Measurements from ENCODE around the gene HMCN2. TPM values are rescaled to one million over a fixed set of nuclear protein-coding genes. Genes with fewer than 3 reads are reported as not detected.
A peak's percentile ranks its signal among the peaks of the same experiment; 100 is the strongest.

The HMCN2 gene
- total RNA-seq, 1 experiment from 2014 or later: 5.6 TPM

DNA sequence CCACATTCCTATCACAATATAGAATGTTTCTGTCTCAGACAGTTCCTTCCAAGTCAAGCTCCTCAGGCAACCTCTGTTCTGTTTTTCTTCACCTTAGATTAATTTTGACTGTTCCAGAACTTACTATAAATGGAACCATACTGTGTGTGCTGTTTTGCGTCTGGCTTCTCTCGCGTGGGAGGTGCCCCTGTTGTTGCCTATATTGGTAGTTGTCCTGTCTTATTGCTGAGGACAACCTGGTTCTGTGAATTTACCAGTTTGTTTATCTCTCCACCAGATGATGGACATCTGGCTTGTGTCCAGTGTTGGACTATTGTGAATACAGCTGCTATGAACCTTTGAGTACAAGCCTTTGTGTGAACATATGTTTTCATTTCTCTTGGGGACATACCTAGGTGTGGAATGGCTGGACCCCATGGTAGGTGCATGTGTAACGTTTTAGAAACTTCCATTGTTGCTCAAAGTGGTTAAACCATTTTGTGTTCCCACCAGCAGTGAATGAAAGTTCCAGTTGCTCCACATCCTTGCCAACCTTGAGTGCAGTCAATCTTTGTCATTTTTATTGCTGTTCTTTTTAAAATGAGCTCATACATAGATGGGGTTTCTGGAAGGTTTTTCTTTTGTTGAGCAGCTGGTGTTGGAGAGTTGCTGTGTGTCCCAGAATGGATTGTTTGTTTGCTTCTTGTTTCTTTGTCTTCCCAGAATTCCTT is 18.1 kb downstream of the HMCN2 start:
- POLR2A ChIA-PET: no interaction called here

DNA sequence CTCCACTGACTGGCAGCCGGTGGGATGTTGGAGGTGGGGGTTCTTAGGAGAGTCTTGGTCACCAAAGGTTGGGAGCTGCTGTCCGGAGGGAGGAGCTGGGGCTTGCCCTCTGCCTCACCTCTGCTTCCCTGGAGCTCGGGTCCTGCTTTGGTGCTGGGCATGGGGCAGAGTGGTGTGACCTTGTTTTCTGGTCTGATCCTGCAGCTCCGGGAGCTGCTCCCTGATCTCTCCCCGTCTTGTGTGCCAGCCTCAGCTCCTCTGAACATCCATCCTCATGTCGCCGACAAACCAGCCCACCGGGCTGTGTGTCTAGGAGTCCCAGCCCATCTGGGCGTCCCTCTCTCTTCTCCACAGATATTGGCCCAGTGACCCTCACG is 18.7 kb downstream of the HMCN2 start:
- H3K27ac Mint-ChIP-seq: no peak overlapping the region
- no peaks in the 10 kb centered on the region for H3K9me3 Mint-ChIP-seq
- no peak overlapping the region for H3K4me3 Mint-ChIP-seq
- no peak for TF ChIP-seq CBFB (CRISPR knock-in tag; IDR thresholded peaks at IDR 0.05; ENCODE audit: low read depth)
- no peak for TF ChIP-seq SP1 (CRISPR knock-in tag; conservative IDR thresholded peaks at IDR 0.05)
- no peak for TF ChIP-seq CREB1 (CRISPR knock-in tag; IDR thresholded peaks at IDR 0.05)
- TF ChIP-seq SMAD4 (CRISPR knock-in tag; IDR thresholded peaks at IDR 0.05): no peak
- TF ChIP-seq ETV6 (CRISPR knock-in tag; IDR thresholded peaks at IDR 0.05): no peak
- no peak for TF ChIP-seq FOXJ3 (CRISPR knock-in tag; IDR thresholded peaks at IDR 0.05; ENCODE audit: borderline replicate concordance)
- no peak for TF ChIP-seq TEAD4 (CRISPR knock-in tag; IDR thresholded peaks at IDR 0.05)
- TF ChIP-seq, protein P1, sequence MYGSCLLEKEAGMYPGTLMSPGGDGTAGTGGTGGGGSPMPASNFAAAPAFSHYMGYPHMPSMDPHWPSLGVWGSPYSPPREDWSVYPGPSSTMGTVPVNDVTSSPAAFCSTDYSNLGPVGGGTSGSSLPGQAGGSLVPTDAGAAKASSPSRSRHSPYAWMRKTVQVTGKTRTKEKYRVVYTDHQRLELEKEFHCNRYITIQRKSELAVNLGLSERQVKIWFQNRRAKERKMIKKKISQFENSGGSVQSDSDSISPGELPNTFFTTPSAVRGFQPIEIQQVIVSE (CRISPR knock-in tag; IDR thresholded peaks at IDR 0.05; ENCODE audit: borderline replicate concordance): no peak
- TF ChIP-seq, protein P2, sequence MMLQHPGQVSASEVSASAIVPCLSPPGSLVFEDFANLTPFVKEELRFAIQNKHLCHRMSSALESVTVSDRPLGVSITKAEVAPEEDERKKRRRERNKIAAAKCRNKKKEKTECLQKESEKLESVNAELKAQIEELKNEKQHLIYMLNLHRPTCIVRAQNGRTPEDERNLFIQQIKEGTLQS (CRISPR knock-in tag; conservative IDR thresholded peaks at IDR 0.05): no peak
- TF ChIP-seq, protein P3, sequence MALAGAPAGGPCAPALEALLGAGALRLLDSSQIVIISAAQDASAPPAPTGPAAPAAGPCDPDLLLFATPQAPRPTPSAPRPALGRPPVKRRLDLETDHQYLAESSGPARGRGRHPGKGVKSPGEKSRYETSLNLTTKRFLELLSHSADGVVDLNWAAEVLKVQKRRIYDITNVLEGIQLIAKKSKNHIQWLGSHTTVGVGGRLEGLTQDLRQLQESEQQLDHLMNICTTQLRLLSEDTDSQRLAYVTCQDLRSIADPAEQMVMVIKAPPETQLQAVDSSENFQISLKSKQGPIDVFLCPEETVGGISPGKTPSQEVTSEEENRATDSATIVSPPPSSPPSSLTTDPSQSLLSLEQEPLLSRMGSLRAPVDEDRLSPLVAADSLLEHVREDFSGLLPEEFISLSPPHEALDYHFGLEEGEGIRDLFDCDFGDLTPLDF (CRISPR knock-in tag; IDR thresholded peaks at IDR 0.05): no peak
- no peak for TF ChIP-seq EMX1 (CRISPR knock-in tag; IDR thresholded peaks at IDR 0.05)
- DNase-seq (ENCODE audit: low spot score) (no peak), ATAC-seq (no peak)
- POLR2A ChIA-PET: no interaction called here
- CTCF ChIA-PET: interaction anchor here (1.4 to 1.8 kb wide), 2 partner anchors 29 to 31 kb away, joined by 3 to 5 read pairs; no protein-coding TSS in a partner anchor
- peaks cover 15% of the 10 kb centered on the region for H3K4me1 Mint-ChIP-seq
- no peaks in the 10 kb centered on the region for H3K36me3 Mint-ChIP-seq
- no peaks in the 10 kb centered on the region for H3K27me3 Mint-ChIP-seq (ENCODE audit: low read depth)

More for the DNA sequence above, 18.1 kb downstream of the HMCN2 start:
- Mint-ChIP-seq H3K9me3 (no peaks in the 10 kb centered on the region), H3K27me3 (ENCODE audit: low read depth) (no peaks in the 10 kb centered on the region), H3K4me1 (peaks cover 11% of the 10 kb centered on the region), H3K36me3 (no peaks in the 10 kb centered on the region), H3K27ac (0 out of 2 replicates have a peak overlapping the region, but pooled peaks have one; percentile 13), H3K4me3 (no peak overlapping the region)
- DNase-seq (ENCODE audit: low spot score) (no peak), ATAC-seq (no peak)
- TF ChIP-seq, protein P4, sequence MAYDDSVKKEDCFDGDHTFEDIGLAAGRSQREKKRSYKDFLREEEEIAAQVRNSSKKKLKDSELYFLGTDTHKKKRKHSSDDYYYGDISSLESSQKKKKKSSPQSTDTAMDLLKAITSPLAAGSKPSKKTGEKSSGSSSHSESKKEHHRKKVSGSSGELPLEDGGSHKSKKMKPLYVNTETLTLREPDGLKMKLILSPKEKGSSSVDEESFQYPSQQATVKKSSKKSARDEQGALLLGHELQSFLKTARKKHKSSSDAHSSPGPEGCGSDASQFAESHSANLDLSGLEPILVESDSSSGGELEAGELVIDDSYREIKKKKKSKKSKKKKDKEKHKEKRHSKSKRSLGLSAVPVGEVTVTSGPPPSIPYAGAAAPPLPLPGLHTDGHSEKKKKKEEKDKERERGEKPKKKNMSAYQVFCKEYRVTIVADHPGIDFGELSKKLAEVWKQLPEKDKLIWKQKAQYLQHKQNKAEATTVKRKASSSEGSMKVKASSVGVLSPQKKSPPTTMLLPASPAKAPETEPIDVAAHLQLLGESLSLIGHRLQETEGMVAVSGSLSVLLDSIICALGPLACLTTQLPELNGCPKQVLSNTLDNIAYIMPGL (CRISPR knock-in tag; IDR thresholded peaks at IDR 0.05): no peak
- TF ChIP-seq, protein P5, sequence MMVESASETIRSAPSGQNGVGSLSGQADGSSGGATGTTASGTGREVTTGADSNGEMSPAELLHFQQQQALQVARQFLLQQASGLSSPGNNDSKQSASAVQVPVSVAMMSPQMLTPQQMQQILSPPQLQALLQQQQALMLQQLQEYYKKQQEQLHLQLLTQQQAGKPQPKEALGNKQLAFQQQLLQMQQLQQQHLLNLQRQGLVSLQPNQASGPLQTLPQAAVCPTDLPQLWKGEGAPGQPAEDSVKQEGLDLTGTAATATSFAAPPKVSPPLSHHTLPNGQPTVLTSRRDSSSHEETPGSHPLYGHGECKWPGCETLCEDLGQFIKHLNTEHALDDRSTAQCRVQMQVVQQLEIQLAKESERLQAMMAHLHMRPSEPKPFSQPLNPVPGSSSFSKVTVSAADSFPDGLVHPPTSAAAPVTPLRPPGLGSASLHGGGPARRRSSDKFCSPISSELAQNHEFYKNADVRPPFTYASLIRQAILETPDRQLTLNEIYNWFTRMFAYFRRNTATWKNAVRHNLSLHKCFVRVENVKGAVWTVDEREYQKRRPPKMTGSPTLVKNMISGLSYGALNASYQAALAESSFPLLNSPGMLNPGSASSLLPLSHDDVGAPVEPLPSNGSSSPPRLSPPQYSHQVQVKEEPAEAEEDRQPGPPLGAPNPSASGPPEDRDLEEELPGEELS (CRISPR knock-in tag; IDR thresholded peaks at IDR 0.05): no peak
- no peak for TF ChIP-seq ZNF423 (CRISPR knock-in tag; IDR thresholded peaks at IDR 0.05)
- TF ChIP-seq, protein P6, sequence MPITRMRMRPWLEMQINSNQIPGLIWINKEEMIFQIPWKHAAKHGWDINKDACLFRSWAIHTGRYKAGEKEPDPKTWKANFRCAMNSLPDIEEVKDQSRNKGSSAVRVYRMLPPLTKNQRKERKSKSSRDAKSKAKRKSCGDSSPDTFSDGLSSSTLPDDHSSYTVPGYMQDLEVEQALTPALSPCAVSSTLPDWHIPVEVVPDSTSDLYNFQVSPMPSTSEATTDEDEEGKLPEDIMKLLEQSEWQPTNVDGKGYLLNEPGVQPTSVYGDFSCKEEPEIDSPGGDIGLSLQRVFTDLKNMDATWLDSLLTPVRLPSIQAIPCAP (CRISPR knock-in tag; IDR thresholded peaks at IDR 0.05): no peak
- CTCF ChIA-PET: interaction anchor here (0.6 to 2.6 kb wide), 4 partner anchors 29 to 57 kb away, joined by 3 to 8 read pairs (median 4); no protein-coding TSS in a partner anchor

DNA sequence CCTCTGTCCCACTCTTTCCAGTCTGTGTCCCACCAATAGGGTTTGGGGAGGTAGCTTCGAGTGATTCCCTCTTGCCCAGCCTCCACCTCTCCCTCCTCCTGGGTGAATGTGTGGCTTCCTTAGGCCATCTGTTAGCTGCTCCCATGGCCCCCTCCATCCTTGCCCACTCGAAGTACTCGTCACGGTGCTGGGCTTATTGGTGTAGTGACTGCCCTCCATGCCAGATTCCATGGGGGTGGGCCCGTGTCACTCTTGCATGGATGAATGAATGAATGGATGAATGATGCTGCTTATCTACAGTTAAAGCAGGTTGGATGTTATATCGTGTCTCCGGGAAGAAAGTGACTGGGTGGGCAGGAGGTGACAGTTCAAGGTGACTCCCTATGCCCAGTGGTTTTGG is 19.1 kb downstream of the HMCN2 start:
- H3K4me1 Mint-ChIP-seq: peaks cover 15% of the 10 kb centered on the region
- no peak overlapping the region for H3K4me3 Mint-ChIP-seq
- DNase-seq (ENCODE audit: low spot score): no peak
- H3K27ac Mint-ChIP-seq: no peak overlapping the region
- ChIA-PET CTCF (interaction anchor here (1.4 to 1.8 kb wide), 2 partner anchors 28 to 30 kb away, joined by 3 to 5 read pairs; no protein-coding TSS in a partner anchor), POLR2A (no interaction called here)
- no peak for ATAC-seq
- H3K27me3 Mint-ChIP-seq (ENCODE audit: low read depth): no peaks in the 10 kb centered on the region
- no peaks in the 10 kb centered on the region for H3K36me3 Mint-ChIP-seq
- H3K9me3 Mint-ChIP-seq: no peaks in the 10 kb centered on the region
- TF ChIP-seq, protein P7, sequence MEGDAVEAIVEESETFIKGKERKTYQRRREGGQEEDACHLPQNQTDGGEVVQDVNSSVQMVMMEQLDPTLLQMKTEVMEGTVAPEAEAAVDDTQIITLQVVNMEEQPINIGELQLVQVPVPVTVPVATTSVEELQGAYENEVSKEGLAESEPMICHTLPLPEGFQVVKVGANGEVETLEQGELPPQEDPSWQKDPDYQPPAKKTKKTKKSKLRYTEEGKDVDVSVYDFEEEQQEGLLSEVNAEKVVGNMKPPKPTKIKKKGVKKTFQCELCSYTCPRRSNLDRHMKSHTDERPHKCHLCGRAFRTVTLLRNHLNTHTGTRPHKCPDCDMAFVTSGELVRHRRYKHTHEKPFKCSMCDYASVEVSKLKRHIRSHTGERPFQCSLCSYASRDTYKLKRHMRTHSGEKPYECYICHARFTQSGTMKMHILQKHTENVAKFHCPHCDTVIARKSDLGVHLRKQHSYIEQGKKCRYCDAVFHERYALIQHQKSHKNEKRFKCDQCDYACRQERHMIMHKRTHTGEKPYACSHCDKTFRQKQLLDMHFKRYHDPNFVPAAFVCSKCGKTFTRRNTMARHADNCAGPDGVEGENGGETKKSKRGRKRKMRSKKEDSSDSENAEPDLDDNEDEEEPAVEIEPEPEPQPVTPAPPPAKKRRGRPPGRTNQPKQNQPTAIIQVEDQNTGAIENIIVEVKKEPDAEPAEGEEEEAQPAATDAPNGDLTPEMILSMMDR (IDR thresholded peaks at IDR 0.05): no peak
- TF ChIP-seq, protein P4 (CRISPR knock-in tag; IDR thresholded peaks at IDR 0.05): no peak
- TF ChIP-seq, protein P8, sequence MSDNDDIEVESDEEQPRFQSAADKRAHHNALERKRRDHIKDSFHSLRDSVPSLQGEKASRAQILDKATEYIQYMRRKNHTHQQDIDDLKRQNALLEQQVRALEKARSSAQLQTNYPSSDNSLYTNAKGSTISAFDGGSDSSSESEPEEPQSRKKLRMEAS (CRISPR knock-in tag; IDR thresholded peaks at IDR 0.05): no peak
- TF ChIP-seq ZNF671 (CRISPR knock-in tag; IDR thresholded peaks at IDR 0.05) (no peak), TCF7 (CRISPR knock-in tag; IDR thresholded peaks at IDR 0.05; ENCODE audit: low read depth) (no peak), EMX1 (CRISPR knock-in tag; IDR thresholded peaks at IDR 0.05) (no peak), ESRRA (CRISPR knock-in tag; IDR thresholded peaks at IDR 0.05; ENCODE audit: borderline replicate concordance) (no peak)

Measured in WTC11 (cell line).